AG10803 (cell line): ENCODE measurements around the gene SCN4B.

Source experiments
- DNase-seq: peaks from one replicate; pipeline ENCODE4 v3.0.0; 2010; ENCODE audit warnings: low read depth
- H3K4me3 ChIP-seq: 2 replicates; pipeline ENCODE4 v1.5.1; 2011; ENCODE audit warnings: mild to moderate bottlenecking, low read length, control low read depth
- CTCF ChIP-seq: conservative IDR thresholded peaks from 2 replicates; pipeline ENCODE4 v1.5.1; 2011; ENCODE audit warnings: mild to moderate bottlenecking, low read length, control low read depth, inconsistent platforms

Gene SCN4B

GRCh38 chr11:118143661-118144185 lies 8.9 kb downstream of the SCN4B start:
- no peak overlapping the region for H3K4me3 ChIP-seq
- DNase-seq = no peak
- no peak for TF ChIP-seq CTCF

GRCh38 chr11:118142809-118143208 lies 9.8 kb downstream of the SCN4B start:
- H3K4me3 ChIP-seq = no peak overlapping the region
- no peak for TF ChIP-seq CTCF
- no peak for DNase-seq

- no peak overlapping the region for H3K4me3 ChIP-seq
- DNase-seq = no peak
- no peak for TF ChIP-seq CTCF
Measured at GRCh38 chr11:118142081-118142480, 10.5 kb downstream of the SCN4B start.

DNA sequence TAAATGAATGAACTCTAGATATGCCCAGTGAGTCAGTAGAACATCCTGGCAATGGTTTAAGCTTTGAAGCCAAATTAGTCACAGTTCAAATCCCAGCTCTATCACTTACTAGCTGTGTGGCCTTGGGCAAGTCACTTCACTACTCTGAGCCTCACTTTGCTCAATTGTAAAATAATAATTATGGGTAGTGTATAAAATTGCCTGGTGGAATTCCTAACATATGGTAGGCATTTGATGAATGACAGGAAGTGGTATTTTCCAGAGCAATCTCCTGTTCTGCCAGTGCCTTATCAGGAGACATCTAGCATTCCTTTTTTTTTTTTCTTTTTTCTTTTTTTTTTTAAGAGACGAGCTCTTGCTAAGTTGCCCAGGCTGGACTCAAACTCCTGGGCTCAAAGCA lies 13.0 kb downstream of the SCN4B start:
- DNase-seq = no peak
- no peak overlapping the region for H3K4me3 ChIP-seq
- no peak for TF ChIP-seq CTCF

- H3K4me3 ChIP-seq = no peak overlapping the region
- DNase-seq = no peak
- no peak for TF ChIP-seq CTCF
Measured at GRCh38 chr11:118138839-118139420, 13.7 kb downstream of the SCN4B start.

GRCh38 chr11:118136801-118137200 lies 15.8 kb downstream of the SCN4B start:
- no peak for DNase-seq
- no peak overlapping the region for H3K4me3 ChIP-seq

More at GRCh38 chr11:118136801-118137200, 15.8 kb downstream of the SCN4B start:
- no peak for TF ChIP-seq CTCF
